Activated CD8-positive, alpha-beta T cell treated with anti-CD3 and anti-CD28 coated beads for 36 hours (primary cell): ENCODE data around the gene NOM1. TPM values are rescaled to one million over a fixed set of nuclear protein-coding genes. Genes with fewer than 3 reads are reported as not detected.

ENCODE experiments used
- ATAC-seq: fragments of 200-7000 bp; cut with Tn5 transposase; one replicate; pipeline ENCODE4 v1.10.0; 2021; ENCODE audit warnings: mild to moderate bottlenecking, moderate library complexity
- CTCF ChIA-PET: fragments of 350-600 bp; sonication (Branson Sonifier 250); formaldehyde crosslinking; loops from one replicate; lab custom pipeline; 2021; ENCODE audit warnings: antibody characterized with exemption; lab: Charles Lee
- POLR2A ChIA-PET: fragments of 350-600 bp; sonication (Branson Sonifier 250); formaldehyde crosslinking; loops from one replicate; lab custom pipeline; 2021; ENCODE audit warnings: antibody characterized with exemption; lab: Charles Lee
- DNase-seq: peaks from one replicate; pipeline ENCODE4 v3.0.0-alpha.2; 2020
- H3K27ac Mint-ChIP-seq: one replicate; pipeline ENCODE4 v1.8.0; 2021; ENCODE audit warnings: mild to moderate bottlenecking, mixed read lengths
- H3K27me3 Mint-ChIP-seq: one replicate; pipeline ENCODE4 v1.8.0; 2021; ENCODE audit warnings: mixed read lengths
- H3K36me3 Mint-ChIP-seq: one replicate; pipeline ENCODE4 v1.8.0; 2021; ENCODE audit warnings: low read depth, mixed read lengths
- H3K4me1 Mint-ChIP-seq: one replicate; pipeline ENCODE4 v1.8.0; 2021; ENCODE audit warnings: low read depth, mixed read lengths
- H3K4me3 Mint-ChIP-seq: one replicate; pipeline ENCODE4 v1.8.0; 2021; ENCODE audit warnings: mild to moderate bottlenecking, moderate library complexity, mixed read lengths
- H3K9me3 Mint-ChIP-seq: one replicate; pipeline ENCODE4 v1.8.0; 2021; ENCODE audit warnings: mixed read lengths
- intact Hi-C: fragments of 100-400 bp; cut with micrococcal nuclease; formaldehyde crosslinking; loops from one replicate; pipeline ENCODE4 v1.10.0; 2022
- total RNA-seq, 2 experiments: library from RNA; stranded (reverse); gene quantifications; one replicate each; pipeline ENCODE4 v1.2.3, GENCODE V29; 2021
- TF ChIP-seq, protein P1 (sequence below): fragments of 200-600 bp; IDR thresholded peaks from one replicate; pipeline ENCODE4 v1.8.0; 2022; ENCODE audit warnings: antibody characterized with exemption, mild to moderate bottlenecking

Gene NOM1
- total RNA-seq, 2 experiments from 2014 or later = 32.4 to 34.0 TPM

DNA sequence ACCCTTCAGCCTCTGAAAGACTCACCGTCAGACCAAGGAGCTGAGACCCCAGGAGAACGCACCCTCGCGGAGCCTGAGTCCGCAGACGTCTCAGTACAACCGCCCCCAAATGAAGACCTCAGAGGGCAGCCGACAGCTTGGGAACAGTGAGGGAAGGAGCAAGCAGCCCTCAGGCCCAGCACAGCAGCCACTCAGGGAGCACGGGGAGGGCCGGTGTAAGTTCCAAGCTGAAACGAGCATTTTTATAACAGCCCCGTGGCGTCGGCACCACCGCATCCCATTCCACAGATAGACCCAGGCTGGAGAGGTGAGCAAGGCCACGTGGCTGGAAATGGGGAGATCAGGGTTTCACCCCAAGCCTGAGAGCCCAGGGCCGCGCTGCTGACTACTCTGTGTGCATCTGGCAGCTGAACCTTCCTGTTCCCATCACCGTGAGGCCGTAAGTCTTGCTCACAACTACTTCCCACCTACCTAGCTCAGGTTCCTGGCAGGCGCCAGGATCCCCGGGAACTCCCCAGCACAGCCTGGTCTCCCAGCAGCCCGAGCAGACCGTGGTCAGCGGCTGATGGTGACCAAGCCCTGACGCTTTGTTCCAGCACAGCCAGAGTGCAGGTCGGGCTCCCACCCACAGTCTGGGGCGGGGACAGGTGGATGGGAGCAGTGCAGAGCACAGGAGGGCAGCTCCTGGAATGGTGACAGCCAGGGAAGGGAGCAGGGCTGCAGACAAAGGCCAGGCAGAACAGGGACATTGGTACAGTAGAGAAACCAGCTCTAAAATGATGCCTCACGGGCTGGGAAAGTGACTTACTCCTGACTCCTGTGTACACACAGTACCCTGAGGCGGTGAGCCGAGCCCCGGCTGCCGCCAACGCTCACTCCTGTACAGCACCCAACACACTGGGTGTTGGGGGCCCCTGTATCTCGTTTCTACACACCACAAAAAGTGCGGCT, 6.1 kb upstream of the NOM1 start:
- Mint-ChIP-seq H3K4me1 (peaks cover 2% of the 10 kb centered on the region), H3K4me3 (peak overlapping the region; percentile 53), H3K27me3 (peaks cover 33% of the 10 kb centered on the region), H3K9me3 (peaks cover 12% of the 10 kb centered on the region), H3K36me3 (peaks cover 8% of the 10 kb centered on the region), H3K27ac (no peak overlapping the region)
- TF ChIP-seq, protein P1, sequence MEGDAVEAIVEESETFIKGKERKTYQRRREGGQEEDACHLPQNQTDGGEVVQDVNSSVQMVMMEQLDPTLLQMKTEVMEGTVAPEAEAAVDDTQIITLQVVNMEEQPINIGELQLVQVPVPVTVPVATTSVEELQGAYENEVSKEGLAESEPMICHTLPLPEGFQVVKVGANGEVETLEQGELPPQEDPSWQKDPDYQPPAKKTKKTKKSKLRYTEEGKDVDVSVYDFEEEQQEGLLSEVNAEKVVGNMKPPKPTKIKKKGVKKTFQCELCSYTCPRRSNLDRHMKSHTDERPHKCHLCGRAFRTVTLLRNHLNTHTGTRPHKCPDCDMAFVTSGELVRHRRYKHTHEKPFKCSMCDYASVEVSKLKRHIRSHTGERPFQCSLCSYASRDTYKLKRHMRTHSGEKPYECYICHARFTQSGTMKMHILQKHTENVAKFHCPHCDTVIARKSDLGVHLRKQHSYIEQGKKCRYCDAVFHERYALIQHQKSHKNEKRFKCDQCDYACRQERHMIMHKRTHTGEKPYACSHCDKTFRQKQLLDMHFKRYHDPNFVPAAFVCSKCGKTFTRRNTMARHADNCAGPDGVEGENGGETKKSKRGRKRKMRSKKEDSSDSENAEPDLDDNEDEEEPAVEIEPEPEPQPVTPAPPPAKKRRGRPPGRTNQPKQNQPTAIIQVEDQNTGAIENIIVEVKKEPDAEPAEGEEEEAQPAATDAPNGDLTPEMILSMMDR = no peak
- POLR2A ChIA-PET = interaction anchor here (0.7 to 1.0 kb wide), 3 partner anchors 17 to 114 kb away, joined by 3 to 4 read pairs (median 3); no protein-coding TSS in a partner anchor
- peak; percentile 56 for ATAC-seq
- CTCF ChIA-PET = interaction anchor here (1.7 kb wide), 1 partner anchor 13 kb away, joined by 5 read pairs; no protein-coding TSS in a partner anchor
- intact Hi-C loops = no loop called here
- no peak for DNase-seq

DNA sequence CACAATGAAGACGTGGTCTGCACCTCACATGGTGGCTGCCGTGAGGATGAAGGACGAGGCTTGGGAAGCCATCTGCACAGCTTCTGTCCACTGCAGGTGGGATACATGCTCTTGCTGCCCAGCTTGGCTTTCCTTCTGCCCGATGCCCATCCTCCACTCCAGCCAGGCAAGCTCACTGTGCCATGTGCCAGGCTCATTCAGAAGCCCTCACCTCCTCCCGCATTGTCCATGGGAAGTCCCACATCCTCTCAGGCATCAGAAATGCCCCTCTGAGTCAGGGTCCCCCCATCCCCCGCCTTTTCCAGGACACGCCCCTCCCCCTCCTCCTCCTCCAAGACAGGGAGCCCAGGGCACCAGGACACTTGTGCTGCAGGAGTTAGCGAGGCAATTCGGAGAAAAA, 4.6 kb upstream of the NOM1 start:
- ChIA-PET CTCF (interaction anchor here (1.7 kb wide), 1 partner anchor 15 kb away, joined by 5 read pairs; no protein-coding TSS in a partner anchor), POLR2A (no interaction called here)
- intact Hi-C loops = no loop called here
- Mint-ChIP-seq H3K4me1 (peaks cover 2% of the 10 kb centered on the region), H3K4me3 (no peak overlapping the region), H3K9me3 (peaks cover 12% of the 10 kb centered on the region), H3K27me3 (peaks cover 31% of the 10 kb centered on the region), H3K36me3 (peaks cover 8% of the 10 kb centered on the region), H3K27ac (no peak overlapping the region)
- no peak for ATAC-seq
- no peak for DNase-seq
- TF ChIP-seq, protein P1 = no peak

- H3K27ac Mint-ChIP-seq = no peak overlapping the region
- intact Hi-C loops = no loop called here
- DNase-seq = no peak
- TF ChIP-seq, protein P1 = no peak
- peaks cover 16% of the 10 kb centered on the region for H3K4me1 Mint-ChIP-seq
- CTCF ChIA-PET = no interaction called here
- no peaks in the 10 kb centered on the region for H3K9me3 Mint-ChIP-seq
- peaks cover 16% of the 10 kb centered on the region for H3K36me3 Mint-ChIP-seq
- H3K4me3 Mint-ChIP-seq = peak overlapping the region; percentile 22
- no peak for ATAC-seq
- peaks cover 23% of the 10 kb centered on the region for H3K27me3 Mint-ChIP-seq
- POLR2A ChIA-PET = no interaction called here
Observed at GRCh38 chr7:156947120-156947843, 2.2 kb upstream of the NOM1 start.

GRCh38 chr7:156948361-156948760, 1.2 kb upstream of the NOM1 start:
- POLR2A ChIA-PET = interaction anchor here (0.7 to 4.5 kb wide), 3 partner anchors 22 to 55 kb away, joined by 3 to 20 read pairs (median 10); partner anchors contain the start of gene LMBR1
- peaks cover 20% of the 10 kb centered on the region for H3K27me3 Mint-ChIP-seq
- intact Hi-C loops = no loop called here
- H3K9me3 Mint-ChIP-seq = no peaks in the 10 kb centered on the region
- CTCF ChIA-PET = interaction anchor here (2.1 to 4.1 kb wide), 6 partner anchors 17 to 439 kb away, joined by 4 to 29 read pairs (median 12); partner anchors contain the start of gene LMBR1
- peaks cover 22% of the 10 kb centered on the region for H3K4me1 Mint-ChIP-seq
- ATAC-seq (no peak), DNase-seq (no peak)
- TF ChIP-seq, protein P1 = no peak
- peaks cover 24% of the 10 kb centered on the region for H3K36me3 Mint-ChIP-seq
- H3K27ac Mint-ChIP-seq = no peak overlapping the region
- H3K4me3 Mint-ChIP-seq = peak overlapping the region; percentile 96
